ELR (cell line): ENCODE measurements around the gene GMIP.
A peak's percentile ranks its signal among the peaks of the same experiment; 100 is the strongest.
"Not testable (repeated sequence)": the region's sequence is repeated elsewhere in the genome, so short reads cannot be mapped to it uniquely, and the experiment has no call there.

ENCODE experiments used
- DNase-seq: peaks from one replicate; pipeline ENCODE4 v3.0.0-alpha.2; 2015; ENCODE audit warnings: low read depth

Gene GMIP

GRCh38 chr19:19634516-19635312, 8.7 kb downstream of the GMIP start:
- no peak for DNase-seq

DNA sequence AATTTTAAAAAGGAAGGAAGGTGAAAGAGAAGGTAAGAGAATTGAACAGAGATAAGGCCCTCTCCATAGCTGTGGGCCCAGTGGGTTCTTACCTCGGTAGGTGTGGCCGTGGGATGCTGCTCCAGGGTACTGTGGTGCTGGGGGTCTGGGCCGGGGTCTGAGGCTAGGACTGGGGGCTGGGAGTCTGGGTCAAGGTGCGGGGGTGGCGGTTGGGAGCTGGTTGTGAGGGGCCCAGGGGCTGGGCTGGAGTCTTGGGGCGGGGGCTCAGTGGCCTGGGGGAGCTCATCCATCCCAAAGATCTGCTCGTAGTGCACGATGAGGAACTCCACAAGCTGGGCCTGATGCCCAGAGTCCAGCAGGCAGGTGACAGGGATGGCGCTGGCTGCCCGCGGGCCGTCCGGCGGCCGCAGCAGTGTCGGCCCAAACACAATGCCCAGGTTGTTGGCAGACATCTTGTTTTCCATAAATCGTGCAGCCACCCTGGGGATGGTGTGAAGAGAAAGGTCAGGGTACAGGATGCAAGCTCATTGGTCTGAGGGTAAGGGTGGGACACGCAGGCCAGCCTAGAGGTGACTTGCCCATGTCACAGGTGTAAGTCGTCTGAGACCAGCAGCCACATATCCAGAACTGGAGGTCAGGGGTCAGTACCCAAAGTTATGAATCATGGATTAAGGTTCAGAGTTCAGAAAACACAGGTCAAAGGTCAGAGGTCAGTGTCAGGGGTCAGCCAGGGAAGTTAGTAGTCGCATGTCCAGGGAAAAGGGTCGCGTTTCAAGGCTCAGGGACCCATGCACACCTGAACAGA, 9.5 kb downstream of the GMIP start:
- DNase-seq: no peak

- no peak for DNase-seq
Observed at GRCh38 chr19:19632661-19633060, 10.8 kb downstream of the GMIP start.

DNA sequence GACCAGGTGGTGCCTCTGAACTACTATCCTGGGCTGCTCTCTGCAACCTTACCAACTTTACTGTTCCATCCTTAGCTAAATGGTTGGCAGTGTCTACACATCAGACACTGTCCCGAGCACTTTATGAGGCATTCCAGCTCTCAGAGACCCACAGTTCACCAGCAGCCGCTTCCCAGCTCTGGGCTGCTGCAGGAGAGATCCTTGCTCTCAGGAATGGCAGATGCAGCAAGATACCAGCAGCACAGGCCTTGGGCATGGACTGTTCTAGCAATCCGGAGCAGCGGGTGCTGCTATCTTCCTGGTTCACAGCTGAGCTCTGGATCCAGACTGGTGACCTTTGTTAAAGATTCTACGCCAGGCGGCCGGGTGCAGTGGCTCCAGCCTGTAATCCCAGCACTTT, 12.1 kb downstream of the GMIP start:
- no peak for DNase-seq

- no peak for DNase-seq
Observed at GRCh38 chr19:19630426-19630825, 13.0 kb downstream of the GMIP start.

DNA sequence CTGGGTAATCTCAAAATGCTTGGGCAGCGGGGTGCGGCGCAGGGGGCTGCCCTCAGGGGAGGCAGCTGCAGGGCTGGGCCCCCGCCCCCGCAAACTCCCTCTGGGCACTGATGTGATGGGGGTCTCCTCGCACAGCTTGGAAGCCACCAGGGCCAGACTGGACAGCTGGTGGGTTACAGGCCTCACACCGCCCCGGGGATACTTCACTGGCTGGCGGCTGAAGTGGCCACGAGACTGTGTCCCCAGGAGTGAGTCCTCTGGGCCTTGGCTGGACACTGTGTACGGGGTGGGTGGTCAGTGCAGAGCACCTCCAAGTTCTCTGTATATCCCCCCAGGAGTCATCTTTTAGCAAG, 13.4 kb downstream of the GMIP start:
- DNase-seq: no peak

GRCh38 chr19:19628501-19629134, 14.8 kb downstream of the GMIP start:
- DNase-seq: peak; percentile 72

- no peak for DNase-seq
Observed at GRCh38 chr19:19627621-19628500, 15.6 kb downstream of the GMIP start, which contains the start of gene LPAR2. LPAR2 (minus strand) TSS chr19:19628220; CDS start chr19:19627275, 945 bp downstream.

DNA sequence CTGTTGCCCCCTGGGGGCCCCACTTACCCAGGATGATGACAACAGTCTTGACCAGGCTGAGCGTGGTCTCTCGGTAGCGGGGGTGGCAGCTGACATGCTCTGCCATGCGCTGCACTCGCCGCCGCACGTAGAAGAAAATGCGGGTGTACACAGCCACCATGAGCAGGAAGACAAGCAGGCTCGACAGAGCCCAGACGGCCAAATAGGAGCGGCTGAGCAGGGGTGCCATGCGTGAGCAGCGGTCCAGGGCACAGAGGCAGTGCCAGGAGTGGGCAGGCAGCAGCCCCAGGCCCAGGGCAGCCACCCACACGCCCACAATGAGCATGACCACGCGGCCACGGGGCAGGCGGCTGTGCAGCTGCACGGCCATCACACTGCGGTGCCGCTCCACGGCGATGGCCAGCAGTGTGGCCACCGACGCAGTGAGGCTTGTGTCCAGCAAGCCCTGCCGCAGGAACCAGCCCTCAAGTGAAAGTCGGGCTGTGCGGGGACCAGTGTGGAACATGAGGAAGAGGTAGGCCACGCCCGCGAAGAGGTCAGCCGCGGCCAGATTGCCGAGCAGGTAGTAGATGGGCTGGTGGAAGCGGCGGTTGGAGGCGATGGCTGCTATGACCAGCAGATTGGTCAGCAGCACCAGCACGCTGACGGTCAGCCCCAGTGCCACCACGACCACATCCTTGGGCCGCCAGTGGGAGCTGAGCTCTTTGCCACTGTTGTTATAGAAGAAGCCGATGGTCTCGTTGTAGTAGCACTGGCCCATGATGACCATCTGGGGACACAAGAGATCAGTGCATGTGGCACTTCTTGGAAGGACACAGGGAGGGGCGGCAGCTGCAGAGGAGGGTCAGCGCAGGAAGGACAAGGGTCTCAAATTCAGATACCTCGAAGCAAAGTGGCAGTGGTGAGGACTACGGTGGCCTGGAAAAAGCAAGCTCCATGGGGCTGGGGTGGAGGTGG, 16.7 kb downstream of the GMIP start:
- no peak for DNase-seq

GRCh38 chr19:19624032-19624570, 19.4 kb downstream of the GMIP start:
- DNase-seq: no peak

DNA sequence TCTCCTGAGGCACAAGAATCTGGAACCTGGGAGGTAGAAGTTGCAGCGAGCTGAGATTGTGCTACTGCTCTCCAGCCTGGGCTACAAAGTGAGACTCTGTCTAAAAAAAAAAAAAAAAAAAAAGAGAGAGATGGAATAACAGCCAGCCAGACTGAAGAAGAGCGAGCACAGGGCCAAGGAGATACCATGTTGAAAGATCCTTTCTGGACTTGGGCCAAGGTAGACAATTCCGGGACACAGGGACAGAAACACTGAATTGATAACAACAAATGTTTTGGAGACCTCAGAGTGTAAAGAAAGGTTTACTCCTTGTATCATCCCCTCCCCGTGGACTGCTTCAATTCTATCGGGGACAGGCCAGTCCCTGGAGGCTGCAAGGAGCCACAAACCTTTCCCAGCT, 20.1 kb downstream of the GMIP start:
- no peak for DNase-seq

- DNase-seq: no peak
Observed at GRCh38 chr19:19619849-19620210, 23.6 kb downstream of the GMIP start.

GRCh38 chr19:19619181-19619848, 24.1 kb downstream of the GMIP start:
- DNase-seq: no peak

- peak; percentile 95 for DNase-seq
Observed at GRCh38 chr19:19618219-19619051, 25.0 kb downstream of the GMIP start, which contains the start of gene PBX4. PBX4 (minus strand) TSS chr19:19618687; CDS start chr19:19618629, 58 bp downstream.

DNA sequence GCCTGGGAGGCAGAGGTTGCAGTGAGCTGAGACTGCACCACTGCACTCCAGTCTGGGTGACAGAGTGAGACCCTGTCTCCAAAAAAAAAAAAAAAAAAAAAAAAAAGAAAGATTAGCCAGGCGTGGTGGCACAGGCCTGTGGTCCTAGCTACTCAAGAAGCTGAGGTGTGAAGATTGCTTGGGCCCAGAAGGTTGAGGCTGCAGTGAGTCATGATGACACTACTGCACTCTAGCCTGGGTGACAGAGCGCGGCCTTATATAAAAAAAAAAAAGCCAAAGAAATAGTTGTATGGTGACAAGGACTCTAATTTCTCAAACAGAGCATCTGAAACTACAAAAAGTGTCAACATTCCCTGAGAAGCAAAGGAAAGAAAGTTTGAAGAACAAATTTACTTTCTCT, 28.4 kb downstream of the GMIP start:
- DNase-seq: peak; percentile 83

DNA sequence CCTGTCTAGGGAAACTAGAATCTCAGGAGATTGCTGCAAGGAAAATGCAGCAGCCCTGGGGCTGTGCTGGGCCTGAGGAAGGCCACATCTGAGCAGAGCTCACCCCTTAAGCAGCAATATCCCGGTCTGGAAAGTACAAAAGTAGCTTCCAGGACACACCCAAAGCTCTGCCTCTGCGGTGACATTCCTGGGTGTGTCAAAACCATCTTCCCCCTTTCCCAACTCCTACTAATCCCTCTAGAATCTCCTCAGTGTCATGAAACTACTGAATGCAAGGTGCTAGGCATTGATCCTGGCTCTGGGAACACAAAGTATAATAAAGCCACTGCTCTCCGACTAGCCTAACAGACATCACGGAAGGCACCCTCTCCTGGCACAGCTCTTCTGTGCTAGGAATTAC, 30.0 kb downstream of the GMIP start:
- DNase-seq: peak; percentile 51

DNA sequence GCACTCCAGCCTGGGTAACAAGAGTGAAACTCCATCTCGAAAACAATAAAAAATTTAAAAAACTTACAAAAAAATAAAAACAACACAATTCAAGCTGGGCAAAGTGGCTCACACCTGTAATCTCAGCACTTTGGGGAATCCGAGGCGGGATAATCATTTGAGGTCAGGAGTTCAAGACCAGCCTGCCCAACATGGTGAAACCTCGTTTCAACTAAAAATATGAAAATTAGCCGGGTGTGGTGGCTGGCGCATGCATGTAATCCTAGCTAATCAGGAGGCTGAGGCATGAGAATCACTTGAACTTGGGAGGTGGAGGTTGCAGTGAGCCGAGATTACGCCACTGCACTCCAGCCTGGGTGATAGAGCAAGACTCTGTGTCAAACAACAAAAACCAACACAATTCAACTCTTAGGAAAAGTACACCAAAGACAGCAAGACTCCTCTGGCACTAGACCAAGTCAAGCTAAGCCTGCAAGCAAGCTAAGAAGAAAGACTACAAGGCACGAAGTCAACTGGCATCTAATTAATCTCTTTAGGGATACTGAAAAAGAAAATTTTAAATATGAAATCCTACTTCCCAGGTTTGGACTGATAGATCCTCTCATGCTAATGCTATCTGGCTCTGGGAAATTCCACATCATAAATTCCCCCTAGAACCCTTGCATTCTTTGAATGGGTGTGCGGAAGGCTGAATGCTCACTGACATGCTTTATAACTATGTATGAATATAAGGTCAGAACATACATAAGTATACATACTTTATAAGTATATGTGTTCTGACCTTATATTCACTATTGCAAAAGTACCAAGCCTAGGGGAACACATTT, 32.9 kb downstream of the GMIP start:
- DNase-seq: no peak

DNA sequence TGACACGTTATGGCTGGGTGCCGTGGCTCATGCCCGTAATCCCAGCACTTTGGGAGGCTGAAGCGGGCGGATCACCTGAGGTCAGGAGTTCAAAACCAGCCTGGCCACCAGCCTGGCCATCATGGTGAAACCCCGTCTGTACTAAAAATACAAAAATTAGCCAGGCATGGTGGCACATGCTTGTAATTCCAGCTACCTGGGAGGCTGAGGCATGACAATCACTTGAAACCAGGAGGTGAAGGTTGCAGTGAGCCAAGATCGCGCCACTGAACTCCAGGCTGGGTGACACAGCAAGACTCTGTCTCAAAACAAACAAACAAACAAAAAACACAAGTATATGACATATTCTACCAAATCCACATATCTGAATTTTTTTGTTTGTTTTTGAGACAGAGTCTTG, 36.8 kb downstream of the GMIP start:
- DNase-seq: not testable (repeated sequence)
